GM04504 (cell line): Measurements from ENCODE around the gene SDR39U1.

Experiments used
- DNase-seq: peaks from one replicate; pipeline ENCODE4 v3.0.0-alpha.2; 2012; ENCODE audit warnings: low read depth

Gene SDR39U1

GRCh38 chr14:24429395-24430142 is 13.0 kb downstream of the SDR39U1 start, which contains the start of the genes CBLN3 and KHNYN:
Gene CBLN3 (minus strand): TSS chr14:24429668. CDS start chr14:24429054, 614 bp downstream.
Gene KHNYN (plus strand): TSS chr14:24429954. CDS start chr14:24430731, 777 bp downstream.
- DNase-seq = peak; percentile 84

- no peak for DNase-seq
Observed at GRCh38 chr14:24428628-24429394, 13.8 kb downstream of the SDR39U1 start.

- DNase-seq = no peak
Observed at GRCh38 chr14:24427537-24428508, 14.8 kb downstream of the SDR39U1 start.

GRCh38 chr14:24426912-24427536 is 15.6 kb downstream of the SDR39U1 start:
- no peak for DNase-seq

- DNase-seq = no peak
Observed at GRCh38 chr14:24426150-24426911, 16.2 kb downstream of the SDR39U1 start.

GRCh38 chr14:24425704-24426103 is 16.9 kb downstream of the SDR39U1 start:
- DNase-seq = no peak

- DNase-seq = no peak
Observed at GRCh38 chr14:24422694-24423601, 19.6 kb downstream of the SDR39U1 start.

GRCh38 chr14:24422261-24422660 is 20.3 kb downstream of the SDR39U1 start:
- DNase-seq = no peak

GRCh38 chr14:24418492-24418873 is 24.1 kb downstream of the SDR39U1 start:
- DNase-seq = no peak

GRCh38 chr14:24417832-24418491 is 24.6 kb downstream of the SDR39U1 start:
- DNase-seq = no peak

GRCh38 chr14:24416932-24417619 is 25.5 kb downstream of the SDR39U1 start:
- DNase-seq = no peak

GRCh38 chr14:24416254-24416931 is 26.2 kb downstream of the SDR39U1 start:
- DNase-seq = no peak

- DNase-seq = no peak
Observed at GRCh38 chr14:24415421-24416253, 26.9 kb downstream of the SDR39U1 start.

GRCh38 chr14:24414732-24415420 is 27.7 kb downstream of the SDR39U1 start:
- no peak for DNase-seq

GRCh38 chr14:24414077-24414476 is 28.5 kb downstream of the SDR39U1 start:
- no peak for DNase-seq
